HCT116 (cell line): ENCODE measurements around the gene ABCB6.

Experiments used
- EZH2 ChIP-seq: fragments of 200-600 bp; sonication (generic); IDR thresholded peaks from 2 replicates; pipeline ENCODE4 v1.6.1; 2017; ENCODE audit warnings: antibody characterized with exemption, mixed run types
- POLR2A ChIP-seq: IDR thresholded peaks from 2 replicates; pipeline ENCODE4 v1.7.0; 2011; ENCODE audit warnings: borderline replicate concordance; ENCODE audit not compliant: insufficient read depth, insufficient read length; ENCODE audit errors: extremely low read depth
- SRF ChIP-seq: IDR thresholded peaks from 2 replicates; pipeline ENCODE4 v1.6.1; 2012; ENCODE audit warnings: low read depth
- TF ChIP-seq, protein P1 (sequence below), 3 experiments: fragments of 200-600 bp in 1 of 3; sonication (generic) in 1 of 3; IDR thresholded peaks in 2 of 3; conservative IDR thresholded peaks in 1 of 3; 2 replicates each; pipeline ENCODE4 v1.5.1; 2012 to 2017; ENCODE audit warnings: low read depth in 2 of 3, low read length in 2 of 3, antibody characterized with exemption in 1 of 3, borderline replicate concordance in 1 of 3, control low read depth in 1 of 3, mild to moderate bottlenecking in 1 of 3, mixed read lengths in 1 of 3, mixed run types in 1 of 3, moderate library complexity in 1 of 3; ENCODE audit not compliant: insufficient read depth in 1 of 3

DNA sequence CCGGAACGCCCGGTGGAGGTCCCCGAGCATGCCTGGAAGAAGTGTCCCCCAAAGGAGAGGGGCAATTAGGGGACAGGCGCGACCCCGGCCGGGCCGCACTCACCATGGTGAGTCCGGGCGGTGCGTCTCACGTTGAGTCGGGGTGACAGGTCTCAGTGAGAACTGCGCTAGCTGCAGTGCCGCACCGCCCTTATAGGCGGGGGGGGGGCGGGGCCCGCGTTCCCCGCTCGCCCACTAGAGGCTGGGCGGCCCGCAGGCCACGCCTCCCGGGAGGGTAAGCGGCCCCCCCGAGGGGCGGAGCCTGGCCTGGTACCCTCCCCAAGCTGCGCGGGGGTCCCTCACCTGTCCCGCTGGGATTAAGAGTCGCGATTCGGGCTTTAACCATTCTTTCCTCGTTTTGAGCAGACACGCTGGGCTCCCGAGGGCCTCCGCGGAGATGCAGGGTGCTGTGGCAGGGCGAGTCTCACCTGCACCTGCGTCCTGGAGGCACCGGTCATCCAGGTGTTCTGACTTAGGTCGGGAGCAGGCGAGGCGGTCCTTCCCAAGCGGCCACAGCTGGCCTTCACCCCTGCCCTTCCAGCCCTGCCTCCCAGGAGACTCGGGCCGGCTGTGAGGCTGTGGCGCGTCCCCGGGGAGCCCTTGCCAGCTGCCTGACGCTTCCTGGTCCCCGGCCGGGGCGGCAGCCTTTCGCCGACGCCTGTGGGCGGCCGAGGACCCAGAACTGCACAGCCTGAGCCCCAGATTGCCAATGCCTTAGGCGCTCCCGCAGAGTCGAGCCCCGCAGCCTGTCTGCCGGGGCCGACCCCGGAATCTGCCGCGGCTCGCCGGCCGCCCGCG, 35.2 kb upstream of the ABCB6 start, which contains the start of gene TUBA4A:
- TF ChIP-seq, protein P1, sequence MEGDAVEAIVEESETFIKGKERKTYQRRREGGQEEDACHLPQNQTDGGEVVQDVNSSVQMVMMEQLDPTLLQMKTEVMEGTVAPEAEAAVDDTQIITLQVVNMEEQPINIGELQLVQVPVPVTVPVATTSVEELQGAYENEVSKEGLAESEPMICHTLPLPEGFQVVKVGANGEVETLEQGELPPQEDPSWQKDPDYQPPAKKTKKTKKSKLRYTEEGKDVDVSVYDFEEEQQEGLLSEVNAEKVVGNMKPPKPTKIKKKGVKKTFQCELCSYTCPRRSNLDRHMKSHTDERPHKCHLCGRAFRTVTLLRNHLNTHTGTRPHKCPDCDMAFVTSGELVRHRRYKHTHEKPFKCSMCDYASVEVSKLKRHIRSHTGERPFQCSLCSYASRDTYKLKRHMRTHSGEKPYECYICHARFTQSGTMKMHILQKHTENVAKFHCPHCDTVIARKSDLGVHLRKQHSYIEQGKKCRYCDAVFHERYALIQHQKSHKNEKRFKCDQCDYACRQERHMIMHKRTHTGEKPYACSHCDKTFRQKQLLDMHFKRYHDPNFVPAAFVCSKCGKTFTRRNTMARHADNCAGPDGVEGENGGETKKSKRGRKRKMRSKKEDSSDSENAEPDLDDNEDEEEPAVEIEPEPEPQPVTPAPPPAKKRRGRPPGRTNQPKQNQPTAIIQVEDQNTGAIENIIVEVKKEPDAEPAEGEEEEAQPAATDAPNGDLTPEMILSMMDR (IDR thresholded peaks at IDR 0.05 in 2 of 3, conservative IDR thresholded peaks at IDR 0.05 in 1 of 3; ENCODE audit: borderline replicate concordance in 1 of 3, insufficient read depth in 1 of 3, low read depth in 2 of 3, low read length in 2 of 3): no peak
- no peak for TF ChIP-seq EZH2
- TF ChIP-seq SRF: no peak
- TF ChIP-seq POLR2A: peak; percentile 96
